Stimulated activated CD4-positive, alpha-beta T cell treated with anti-CD3 and anti-CD28 coated beads, Interleukin-15, amount 100 ng/mL, for 48 hours (primary cell): ENCODE results near the gene FHL2.

Experiments
- DNase-seq, 2 donors: peaks; one replicate each; pipeline ENCODE4 v3.0.0-alpha.2; 2020; ENCODE audit warnings: low read depth in 2 of 2

The FHL2 gene

DNA sequence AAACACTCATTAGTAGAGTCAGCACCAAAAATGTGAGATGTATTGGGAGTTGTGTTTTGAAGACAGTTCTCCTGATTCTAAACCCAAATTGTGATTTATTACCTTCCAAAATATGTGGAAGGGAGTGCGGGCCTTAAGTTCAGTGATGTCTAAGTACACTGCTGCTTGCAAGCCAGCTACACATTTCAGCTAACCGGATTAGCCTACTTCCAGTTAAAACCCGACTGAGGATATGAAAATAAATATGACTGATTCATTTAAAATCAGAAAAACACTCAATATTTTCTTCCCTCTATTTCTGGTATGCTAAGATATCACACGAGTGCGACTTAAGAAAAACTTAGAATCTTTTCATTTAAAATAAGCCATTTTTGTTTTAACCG, 907 bp downstream of the FHL2 start:
- no peak for DNase-seq

- no peak for DNase-seq
Observed at GRCh38 chr2:105397025-105397722, 1.7 kb downstream of the FHL2 start.

GRCh38 chr2:105396254-105397024, 2.4 kb downstream of the FHL2 start:
- peak; percentile 59 to 60 for DNase-seq

- no peak for DNase-seq
Observed at GRCh38 chr2:105395691-105396090, 3.2 kb downstream of the FHL2 start.

- no peak for DNase-seq
Observed at GRCh38 chr2:105394951-105395611, 3.8 kb downstream of the FHL2 start.

DNA sequence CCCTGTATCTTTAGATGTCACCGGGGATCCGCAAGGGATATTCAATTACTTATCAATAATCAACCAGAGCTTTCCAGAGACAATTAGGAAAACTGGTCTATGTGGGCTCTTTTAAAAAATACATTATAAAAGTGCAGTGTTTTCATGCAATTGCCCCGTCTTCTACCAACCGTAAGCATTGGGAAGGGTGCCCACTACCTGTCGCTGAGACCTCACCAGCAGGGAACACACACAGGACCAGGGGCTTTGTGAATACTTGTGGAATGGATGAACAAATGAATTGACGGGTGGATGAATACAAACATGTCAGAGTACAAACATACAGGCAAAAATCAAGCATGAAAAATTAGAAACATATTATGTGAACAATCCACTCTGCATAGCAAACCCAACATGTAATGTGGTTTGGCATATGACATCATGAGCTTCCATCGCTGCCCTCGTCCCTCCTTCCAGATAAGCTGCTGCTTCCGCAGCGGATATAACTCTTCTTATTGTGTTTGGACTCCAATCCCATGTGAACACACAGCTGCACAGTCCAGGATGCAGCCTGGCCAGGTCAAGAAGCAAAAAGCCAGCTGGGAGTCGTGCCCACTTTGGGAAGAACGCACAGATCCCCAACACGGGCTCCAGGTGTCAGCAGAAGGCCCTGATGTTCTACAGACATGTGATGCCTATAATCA, 5.3 kb downstream of the FHL2 start:
- no peak for DNase-seq

DNA sequence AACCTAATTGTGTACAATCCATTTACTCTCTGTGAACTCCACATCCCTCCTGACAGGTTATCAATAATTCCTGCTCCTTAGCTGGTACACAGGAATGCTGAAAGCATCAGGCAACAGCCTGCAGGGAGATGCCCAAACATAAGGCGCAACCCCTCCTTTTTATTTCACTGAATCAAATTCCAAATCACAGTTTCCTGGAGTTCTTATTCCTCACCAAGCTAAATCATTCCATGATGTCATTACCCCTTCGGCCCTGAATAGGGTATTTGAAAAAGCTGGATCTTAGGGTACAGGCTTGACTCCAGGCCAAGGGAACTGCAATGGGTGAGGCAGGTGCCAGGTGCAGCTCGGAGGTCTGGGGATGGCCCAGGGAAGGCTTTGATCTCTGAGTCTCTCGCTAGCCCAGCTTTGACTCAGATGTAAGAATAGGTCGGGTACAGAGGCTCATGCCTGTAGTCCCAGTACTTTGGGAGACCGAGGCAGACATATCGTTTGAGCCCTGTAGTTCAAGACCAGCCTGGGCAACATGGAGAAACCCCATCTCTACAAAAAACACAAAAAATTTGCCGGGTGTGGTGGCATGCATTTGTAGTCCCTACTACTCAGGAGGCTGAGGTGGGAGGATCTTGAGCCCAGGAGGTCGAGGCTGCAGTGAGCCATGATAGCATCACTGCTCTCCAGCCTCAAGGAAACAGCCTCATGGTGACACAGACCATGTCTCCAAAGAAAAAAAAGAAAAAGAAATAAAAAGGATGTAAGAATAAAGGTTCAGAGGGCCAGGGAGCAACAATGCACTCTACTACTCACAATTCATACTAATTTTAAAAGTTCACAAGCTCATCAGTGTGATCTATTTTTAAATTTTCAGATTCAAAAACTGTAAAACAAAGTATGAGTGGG, 6.8 kb downstream of the FHL2 start:
- no peak for DNase-seq

DNA sequence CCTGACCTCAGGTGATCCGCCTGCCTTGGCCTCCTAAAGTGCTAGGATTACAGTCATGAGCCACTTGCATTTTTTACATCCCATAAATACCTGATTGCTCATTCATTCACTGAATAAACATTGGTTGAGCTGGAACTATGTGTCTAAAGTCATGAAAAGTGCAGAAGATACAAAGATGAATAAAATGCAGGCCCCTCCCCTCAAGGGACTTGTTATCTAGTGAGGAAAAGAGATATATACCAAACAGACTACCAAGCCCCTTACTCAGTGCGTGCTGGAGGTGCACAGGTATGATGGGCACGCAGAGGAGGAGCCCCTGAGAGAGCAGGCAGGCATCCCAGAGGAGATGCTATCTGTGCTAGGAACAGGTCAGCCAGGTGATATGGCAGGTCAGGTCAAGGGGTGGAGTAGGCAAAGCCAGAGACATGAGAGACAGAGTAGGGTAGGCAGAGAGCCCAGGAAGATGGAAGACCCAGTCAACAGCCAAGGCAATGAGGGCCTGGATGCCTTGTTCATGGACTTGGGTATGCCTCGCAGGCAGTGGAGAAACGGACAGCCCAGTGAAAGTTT, 7.7 kb downstream of the FHL2 start:
- DNase-seq = no peak

DNA sequence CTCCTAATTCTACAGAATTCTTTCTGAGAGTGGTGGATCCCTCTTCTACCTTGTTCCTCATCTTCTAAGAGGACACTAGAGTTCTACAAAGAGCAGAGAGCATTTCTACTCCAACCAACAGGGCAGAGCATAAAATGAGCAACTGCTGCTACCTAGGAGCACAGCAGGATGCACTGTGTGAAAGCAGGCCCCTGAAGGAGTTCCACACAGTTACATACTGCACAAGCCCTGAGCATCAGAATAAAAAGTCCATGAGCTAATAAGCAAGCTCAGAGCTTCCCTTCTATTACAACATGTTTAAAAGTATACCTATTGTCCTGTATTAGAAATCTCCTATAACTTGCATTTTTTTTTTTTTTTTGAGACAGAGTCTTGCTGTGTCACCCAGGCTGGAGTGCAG, 8.4 kb downstream of the FHL2 start:
- no peak for DNase-seq

DNA sequence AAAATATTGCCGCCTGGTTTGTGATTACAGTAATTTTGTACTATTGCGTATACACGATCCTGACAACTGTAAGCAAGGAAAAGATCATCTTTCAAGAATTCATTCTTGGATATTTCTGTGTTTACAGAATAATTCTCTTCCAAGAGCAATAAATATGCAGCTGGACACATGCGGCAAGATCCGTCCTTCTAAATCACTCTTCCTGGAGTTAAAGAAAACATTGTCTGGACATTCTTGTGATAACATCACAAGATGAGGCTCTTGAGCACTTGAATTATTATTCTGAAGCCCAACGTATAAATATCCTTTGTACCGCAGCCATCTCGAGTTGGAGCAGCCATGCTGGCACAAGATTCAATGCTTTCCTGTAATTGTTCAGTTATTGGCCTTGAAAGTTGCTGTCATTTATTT, 9.9 kb downstream of the FHL2 start:
- DNase-seq = no peak

GRCh38 chr2:105387225-105387624, 11.6 kb downstream of the FHL2 start:
- no peak for DNase-seq

GRCh38 chr2:105385731-105386540, 12.9 kb downstream of the FHL2 start:
- DNase-seq = no peak

- no peak for DNase-seq
Observed at GRCh38 chr2:105384861-105385260, 14.0 kb downstream of the FHL2 start.

DNA sequence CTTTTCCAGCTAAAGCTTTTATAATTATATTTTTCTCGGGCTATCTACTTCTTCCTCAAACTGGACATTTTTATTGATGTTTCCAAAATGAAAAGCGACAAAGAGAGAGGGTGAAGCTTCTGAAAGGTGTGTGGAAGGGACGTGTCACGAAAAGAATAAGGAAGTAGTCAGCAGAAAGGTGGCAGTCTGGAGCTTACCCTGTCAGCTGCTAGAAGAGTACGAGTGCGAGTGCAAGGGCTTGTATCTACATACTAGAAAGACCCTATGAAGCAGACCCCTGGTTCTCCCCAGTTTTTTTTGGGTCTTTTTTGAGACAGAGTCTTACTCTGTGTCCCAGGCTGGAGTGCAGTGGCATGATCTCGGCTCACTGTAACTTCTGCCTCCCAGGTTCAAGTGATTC, 14.6 kb downstream of the FHL2 start:
- no peak for DNase-seq

GRCh38 chr2:105383432-105384166, 15.3 kb downstream of the FHL2 start:
- DNase-seq = no peak

DNA sequence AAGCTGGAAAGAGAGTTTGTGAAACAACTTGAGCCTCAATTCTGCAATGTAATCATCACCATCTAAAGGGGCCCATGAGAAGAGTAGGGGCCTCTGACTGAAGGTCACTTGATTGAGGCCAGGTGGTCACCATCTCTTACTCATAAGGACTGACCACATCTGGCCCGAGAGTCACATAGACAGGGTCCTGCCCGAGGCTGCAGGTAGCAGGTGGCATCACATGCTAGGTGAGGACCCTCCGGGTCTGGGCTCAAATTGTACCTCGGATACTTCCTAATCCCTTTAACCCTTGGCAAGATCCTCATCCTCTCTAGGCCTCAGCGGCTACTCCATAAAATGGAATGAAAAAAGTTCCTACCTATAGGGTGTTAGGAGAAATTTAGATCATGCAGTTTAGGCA, 16.7 kb downstream of the FHL2 start:
- DNase-seq = no peak

DNA sequence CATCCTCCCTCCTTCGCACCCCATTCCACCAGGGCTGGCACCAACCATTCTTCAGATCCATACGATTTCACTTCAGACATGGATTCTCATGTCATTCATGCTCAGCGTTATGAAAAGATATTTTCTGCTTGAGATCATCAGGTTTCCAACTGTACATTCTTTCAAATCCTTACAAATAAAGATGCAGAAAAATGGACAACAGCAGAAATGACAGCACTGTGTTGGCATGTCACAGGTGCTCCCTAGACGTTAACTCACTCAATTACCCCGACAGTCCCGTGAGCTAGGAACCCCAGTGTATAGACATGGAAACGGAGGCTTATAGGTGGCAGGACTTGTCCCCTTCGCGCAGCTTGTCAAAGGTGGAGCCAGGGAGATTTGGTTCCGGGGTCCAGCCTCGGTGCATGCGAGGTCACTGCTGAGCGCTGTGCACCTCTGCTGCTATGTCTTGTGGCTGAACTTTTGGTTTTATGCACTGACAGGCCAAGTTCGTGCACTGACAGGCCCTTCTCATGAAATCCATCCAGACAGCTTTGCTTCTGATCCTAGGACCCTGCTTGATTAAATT, 17.7 kb downstream of the FHL2 start:
- no peak for DNase-seq

DNA sequence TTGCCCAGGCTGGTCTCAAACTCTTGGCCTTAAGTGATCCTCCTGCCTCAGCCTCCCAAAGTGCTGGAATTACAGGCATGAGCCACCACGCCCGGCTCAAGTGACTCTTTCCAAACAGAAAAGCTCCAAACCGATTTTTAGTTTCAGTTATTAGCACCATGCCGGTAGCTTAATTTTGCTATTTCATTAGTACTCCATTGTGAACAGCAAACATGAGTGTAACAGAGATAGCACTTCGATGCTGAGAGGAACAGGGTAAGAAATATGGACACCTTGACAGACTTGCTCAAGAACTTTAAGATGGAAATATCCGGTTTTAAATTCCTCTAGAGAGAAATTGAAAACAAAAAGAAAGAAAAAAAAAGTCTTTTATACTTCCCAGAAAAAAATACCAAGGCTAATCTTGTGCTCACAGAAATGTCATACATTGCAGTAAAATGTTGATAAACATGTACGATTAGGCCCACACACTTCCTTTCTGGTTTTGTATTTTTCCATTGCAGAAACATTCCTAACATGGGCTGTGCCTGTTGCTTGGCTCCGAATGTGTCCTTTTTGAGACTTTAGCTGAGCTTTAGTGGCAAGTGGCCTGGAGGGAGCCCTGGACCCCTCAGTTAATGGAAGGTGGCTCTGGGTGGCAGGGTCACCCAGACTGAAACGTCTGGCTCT, 18.3 kb downstream of the FHL2 start:
- DNase-seq = no peak
